Measurements from ENCODE around the gene RPA3. TPM values are rescaled to one million over a fixed set of nuclear protein-coding genes. Genes with fewer than 3 reads are reported as not detected.

Gene RPA3
- total and polyA plus RNA-seq, 2 donors (not counting 3 experiments of a cell fraction or from before 2014, with no cell fraction given), result 15.6 to 34.4 TPM

DNA sequence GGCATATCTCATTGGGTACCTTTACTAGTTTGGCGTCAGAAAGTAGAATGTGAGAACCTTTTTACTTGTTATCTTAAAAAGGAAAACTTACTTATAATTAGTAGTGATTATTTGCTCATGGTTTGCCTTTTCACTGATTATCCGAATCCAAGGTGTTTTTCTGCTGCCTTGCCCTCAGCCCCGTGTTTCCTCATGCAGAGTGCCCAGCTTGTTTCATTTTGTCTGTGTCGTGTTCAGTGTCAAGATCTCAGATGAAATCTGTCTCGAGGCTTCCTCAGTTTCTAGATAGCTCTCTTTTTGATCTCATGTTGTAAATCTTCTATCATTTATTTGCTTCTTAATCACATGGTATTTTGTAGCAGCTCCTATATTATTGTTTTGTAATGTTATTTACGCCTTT, 30.1 kb downstream of the RPA3 start:
- Histone ChIP-seq H3K4me3 (replicated peaks in 1 of 3; ENCODE audit: insufficient read depth in 1 of 3, low read depth in 1 of 3, low read length in 3 of 3) (no peak overlapping the region), H3K4me1 (ENCODE audit: control insufficient read depth, extremely low read depth, insufficient read depth, low read length) (peaks cover 9% of the 10 kb centered on the region), H3K27me3 (ENCODE audit: control insufficient read depth in 2 of 2, insufficient read depth in 2 of 2, low read length in 2 of 2) (no peaks in the 10 kb centered on the region), H3K9me1 (replicated peaks; ENCODE audit: control insufficient read depth, extremely low read depth, insufficient read depth, low read length) (no peaks in the 10 kb centered on the region), H4K20me1 (replicated peaks; ENCODE audit: control insufficient read depth, extremely low read depth, insufficient read depth, low read length) (no peaks in the 10 kb centered on the region), H3K4me2 (ENCODE audit: insufficient read depth, low read length) (no peak overlapping the region), H3K36me3 (ENCODE audit: control insufficient read depth in 2 of 2, extremely low read depth in 1 of 2, insufficient read depth in 2 of 2, low read length in 2 of 2) (no peaks in the 10 kb centered on the region), H2AFZ (ENCODE audit: low read depth, low read length) (no peak overlapping the region), H3K9me3 (replicated peaks; ENCODE audit: control insufficient read depth, insufficient read depth, low read length) (no peaks in the 10 kb centered on the region), H3K27ac (ENCODE audit: insufficient read depth, low read depth, low read length) (no peak overlapping the region), H3K79me2 (ENCODE audit: control insufficient read depth, insufficient read depth, low read length) (no peaks in the 10 kb centered on the region), H3K9ac (replicated peaks; ENCODE audit: extremely low read depth, insufficient read depth, low read length) (no peak overlapping the region)
- BruUV-seq (replicated peaks), result no TSS peak
- intact Hi-C loops (cut with micrococcal nuclease), result no loop called here
- POLR2A ChIA-PET, result no interaction called here
- no peak for FAIRE-seq
- dilution Hi-C loops (cut with MboI; ENCODE audit: extremely low pct_ligation_motif_present, low sequenced_read_pairs), result no loop called here
- no peak for TF ChIP-seq POLR2AphosphoS5 (IDR thresholded peaks at IDR 0.05; ENCODE audit: insufficient read depth, low read depth, low read length)
- TF ChIP-seq GATA2 (IDR thresholded peaks at IDR 0.05; ENCODE audit: insufficient read depth, insufficient read length, low read depth, low read length), result no peak
- TF ChIP-seq, protein P1, sequence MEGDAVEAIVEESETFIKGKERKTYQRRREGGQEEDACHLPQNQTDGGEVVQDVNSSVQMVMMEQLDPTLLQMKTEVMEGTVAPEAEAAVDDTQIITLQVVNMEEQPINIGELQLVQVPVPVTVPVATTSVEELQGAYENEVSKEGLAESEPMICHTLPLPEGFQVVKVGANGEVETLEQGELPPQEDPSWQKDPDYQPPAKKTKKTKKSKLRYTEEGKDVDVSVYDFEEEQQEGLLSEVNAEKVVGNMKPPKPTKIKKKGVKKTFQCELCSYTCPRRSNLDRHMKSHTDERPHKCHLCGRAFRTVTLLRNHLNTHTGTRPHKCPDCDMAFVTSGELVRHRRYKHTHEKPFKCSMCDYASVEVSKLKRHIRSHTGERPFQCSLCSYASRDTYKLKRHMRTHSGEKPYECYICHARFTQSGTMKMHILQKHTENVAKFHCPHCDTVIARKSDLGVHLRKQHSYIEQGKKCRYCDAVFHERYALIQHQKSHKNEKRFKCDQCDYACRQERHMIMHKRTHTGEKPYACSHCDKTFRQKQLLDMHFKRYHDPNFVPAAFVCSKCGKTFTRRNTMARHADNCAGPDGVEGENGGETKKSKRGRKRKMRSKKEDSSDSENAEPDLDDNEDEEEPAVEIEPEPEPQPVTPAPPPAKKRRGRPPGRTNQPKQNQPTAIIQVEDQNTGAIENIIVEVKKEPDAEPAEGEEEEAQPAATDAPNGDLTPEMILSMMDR (IDR thresholded peaks at IDR 0.05; ENCODE audit: extremely low read depth in 1 of 2, insufficient read depth in 1 of 2, low read depth in 1 of 2, low read length in 2 of 2), result no peak
- TF ChIP-seq POLR2A (IDR thresholded peaks at IDR 0.05; ENCODE audit: low read depth, low read length), result no peak
- no peak for TF ChIP-seq MYC (IDR thresholded peaks at IDR 0.05; ENCODE audit: low read depth, low read length)
- no peak for TF ChIP-seq FOS (IDR thresholded peaks at IDR 0.05; ENCODE audit: borderline replicate concordance, insufficient read depth, low read length)
- TF ChIP-seq, protein P2, sequence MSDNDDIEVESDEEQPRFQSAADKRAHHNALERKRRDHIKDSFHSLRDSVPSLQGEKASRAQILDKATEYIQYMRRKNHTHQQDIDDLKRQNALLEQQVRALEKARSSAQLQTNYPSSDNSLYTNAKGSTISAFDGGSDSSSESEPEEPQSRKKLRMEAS (IDR thresholded peaks at IDR 0.05; ENCODE audit: insufficient read depth, insufficient read length), result no peak
- no peak for TF ChIP-seq JUN (IDR thresholded peaks at IDR 0.05; ENCODE audit: borderline replicate concordance, insufficient read depth, insufficient read length, low read depth)
- TF ChIP-seq EZH2 (IDR thresholded peaks at IDR 0.05; ENCODE audit: borderline replicate concordance, low read depth, low read length, severe bottlenecking), result no peak
- DNase-seq (ENCODE audit: low read depth, low spot score), result no peak
- CTCF ChIA-PET, result interaction anchor here (1.0 to 1.8 kb wide), 5 partner anchors 9 to 529 kb away, joined by 3 to 7 read pairs (median 6); no protein-coding TSS in a partner anchor
